CD4-positive, alpha-beta T cell treated with Interleukin-2 at 100 ng/mL for 4 hours (primary cell): Measurements from ENCODE around the gene ARL17A.
"Not testable (repeated sequence)": the region's sequence is repeated elsewhere in the genome, so short reads cannot be mapped to it uniquely, and the experiment has no call there.

Source experiments
- DNase-seq: peaks from one replicate; pipeline ENCODE4 v3.0.0-alpha.2; 2020; ENCODE audit warnings: low spot score

Gene ARL17A

DNA sequence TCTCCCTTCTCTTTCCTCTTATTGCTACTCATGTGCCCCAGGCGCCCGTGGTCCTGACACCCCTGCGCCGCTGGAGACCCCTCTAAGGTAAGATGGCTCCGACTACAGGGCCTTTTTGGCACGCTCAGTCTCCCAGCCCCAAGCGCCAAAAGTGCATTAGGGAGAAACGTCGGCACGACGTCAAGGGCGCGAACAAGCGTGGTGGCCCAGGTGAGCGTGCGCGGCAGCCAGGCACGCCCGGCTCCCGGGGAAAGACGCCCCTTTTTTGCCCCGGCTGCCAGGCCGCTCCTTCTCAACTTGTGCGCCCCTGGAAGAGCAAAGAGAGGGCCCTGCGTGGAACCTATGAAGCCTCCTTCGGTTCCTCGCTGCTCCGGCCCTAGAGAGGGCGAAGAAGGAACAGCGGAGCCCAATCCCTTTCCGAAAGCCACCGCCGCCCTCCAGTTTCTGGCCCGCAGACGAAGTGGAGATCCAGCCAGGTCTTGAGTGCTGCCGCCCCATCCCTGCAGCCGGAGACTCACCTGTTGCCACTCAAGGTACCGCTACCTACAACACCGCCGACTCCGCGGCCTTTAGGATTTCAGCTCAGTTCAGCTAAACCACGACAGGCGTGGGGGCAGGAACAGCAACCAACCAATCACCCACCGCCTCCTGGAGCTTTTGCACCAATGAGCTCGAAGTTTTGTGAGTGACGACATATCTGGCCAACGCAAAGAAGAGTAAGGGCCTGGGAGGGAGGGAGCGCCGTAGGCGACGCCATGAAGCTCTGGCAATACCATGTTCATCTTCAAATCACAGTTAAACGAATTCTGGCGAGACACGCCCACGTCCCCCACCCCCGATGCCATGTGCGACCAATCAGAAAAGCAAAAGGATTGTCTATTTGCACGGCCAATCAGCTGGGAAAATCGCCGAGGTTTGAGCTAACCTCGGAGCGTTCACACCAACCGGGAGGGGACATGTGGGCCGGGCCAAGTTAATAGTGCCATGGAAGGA lies at the start of gene ARL17A:
Gene ARL17A, minus strand, starts transcription at position 609 of the 993 bp plus-strand sequence. CDS start 3,369 bp downstream, outside the sequence.
- peak; percentile 95 for DNase-seq

DNA sequence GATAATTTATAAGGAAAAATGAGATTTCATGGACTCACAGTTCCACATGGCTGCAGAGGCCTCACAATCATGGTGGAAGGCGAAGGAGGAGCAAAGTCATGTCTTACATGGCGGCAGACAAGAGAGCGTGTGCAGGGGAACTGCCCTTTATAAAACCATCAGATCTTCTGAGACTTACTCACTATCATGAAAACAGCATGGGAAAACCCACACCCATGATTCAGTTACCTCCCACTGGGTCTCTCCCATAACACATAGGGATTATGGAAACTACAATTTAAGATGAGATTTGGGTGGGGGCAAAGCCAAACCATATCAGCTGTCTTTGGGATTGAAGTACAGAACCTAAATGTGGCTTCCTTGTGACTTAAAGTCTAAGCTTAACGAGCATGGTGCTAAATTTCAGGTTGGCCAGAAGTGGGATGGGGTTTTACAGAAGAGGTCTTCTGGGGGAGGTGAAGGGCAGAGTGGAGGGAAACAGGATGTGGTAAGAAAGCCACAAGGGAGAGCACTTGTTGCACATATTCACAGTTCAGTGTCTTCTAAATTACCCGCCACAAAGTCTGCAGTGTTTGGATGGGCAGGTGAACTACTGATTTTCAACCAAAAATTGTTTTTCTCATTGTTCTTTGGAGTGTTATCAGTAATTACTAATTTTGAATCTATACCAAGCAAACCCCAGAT lies 49.4 kb upstream of the ARL17A start:
- not testable (repeated sequence) for DNase-seq

DNA sequence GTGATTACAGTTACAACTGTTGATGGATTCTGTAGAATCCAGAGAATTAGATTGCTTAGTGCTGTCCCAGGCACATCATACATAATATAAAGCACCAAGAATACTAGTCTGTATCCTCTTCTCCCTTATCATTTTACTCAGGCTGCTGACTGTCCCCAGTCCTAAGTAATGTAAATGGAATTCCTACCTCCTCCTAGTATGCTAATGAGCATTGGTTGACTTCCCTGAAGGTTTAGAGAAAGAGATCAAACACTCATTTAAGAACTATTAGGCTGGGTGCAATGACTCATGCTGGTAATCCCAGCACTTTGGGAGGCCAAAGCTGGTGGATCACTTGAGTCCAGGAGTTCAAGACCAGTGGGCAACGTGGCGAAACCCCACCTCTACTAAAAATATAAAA lies 48.0 kb upstream of the ARL17A start:
- not testable (repeated sequence) for DNase-seq

DNA sequence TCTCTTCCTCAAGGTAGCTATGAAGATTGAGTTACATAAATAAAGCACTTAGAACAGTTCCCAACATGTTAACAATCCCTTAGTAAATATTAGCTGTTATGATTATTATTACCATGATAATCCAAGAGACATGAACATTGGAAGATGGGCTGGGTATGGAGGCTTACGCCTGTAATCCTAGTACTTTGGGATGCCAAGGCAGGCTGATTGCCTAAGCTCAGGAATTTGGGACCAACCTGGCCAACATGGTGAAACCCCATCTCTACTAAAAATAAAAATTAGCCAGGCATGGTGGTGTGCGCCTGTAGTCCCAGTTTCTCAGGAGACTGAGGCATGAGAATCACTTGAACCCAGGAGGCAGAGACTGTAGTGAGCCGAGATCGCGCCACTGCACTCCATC lies 45.2 kb upstream of the ARL17A start:
- DNase-seq = not testable (repeated sequence)

DNA sequence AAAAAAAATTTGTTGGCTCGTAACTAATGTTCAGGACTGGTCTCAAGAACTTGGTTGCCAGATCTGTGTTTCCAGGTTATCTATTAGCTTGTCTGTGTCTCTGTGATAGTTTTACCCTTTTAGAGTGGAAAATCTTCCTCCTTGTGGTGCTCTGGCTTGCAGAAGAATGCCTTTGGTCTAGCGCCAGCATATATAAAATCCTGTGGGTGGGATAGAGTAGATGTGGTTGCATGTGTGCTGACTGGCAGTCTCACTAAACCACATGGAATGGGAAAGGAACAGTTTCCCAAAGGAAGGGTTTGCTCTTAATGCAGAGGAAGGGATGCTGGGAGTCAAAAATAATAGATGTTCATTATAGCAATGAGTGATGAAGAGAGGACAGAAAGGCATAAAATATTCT lies 44.3 kb upstream of the ARL17A start:
- not testable (repeated sequence) for DNase-seq

DNA sequence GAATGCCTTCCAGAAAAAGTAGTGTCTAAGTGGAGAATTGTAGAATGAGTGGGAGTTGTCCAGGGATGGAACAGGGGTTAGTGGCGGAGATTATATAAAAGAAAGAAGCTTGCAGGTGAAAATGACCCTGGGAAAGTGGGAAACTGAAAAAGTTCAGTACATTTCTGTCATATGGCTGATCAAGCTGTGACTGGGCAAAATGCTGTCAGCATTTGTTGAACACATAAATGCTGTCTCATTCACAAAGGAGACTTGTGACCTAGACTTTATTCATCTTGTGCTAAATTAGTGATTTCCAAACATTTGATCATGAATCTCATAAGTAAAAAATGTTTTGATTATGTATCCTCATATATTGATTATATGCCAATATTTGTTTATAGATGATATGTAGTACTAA lies 39.5 kb upstream of the ARL17A start:
- not testable (repeated sequence) for DNase-seq

DNA sequence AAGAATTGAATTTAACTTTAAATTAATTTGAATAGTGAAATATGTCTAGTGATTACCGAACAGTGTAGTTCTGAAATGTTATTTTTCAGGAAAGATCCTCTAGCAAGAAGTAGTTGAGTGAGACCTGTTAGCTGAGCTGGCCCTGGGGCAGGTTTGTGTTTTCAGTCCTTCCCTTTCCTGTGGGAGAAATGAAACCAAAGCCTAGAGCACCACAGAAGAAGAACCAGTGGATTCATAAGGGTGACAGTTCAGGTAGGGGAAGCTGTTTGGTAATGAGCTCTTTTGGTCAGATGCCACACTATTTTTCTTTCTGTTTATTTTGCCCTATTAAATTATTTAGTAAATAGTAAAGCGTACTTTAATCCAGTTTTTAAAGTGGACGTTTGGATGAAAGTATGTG lies 37.6 kb upstream of the ARL17A start:
- DNase-seq = not testable (repeated sequence)

DNA sequence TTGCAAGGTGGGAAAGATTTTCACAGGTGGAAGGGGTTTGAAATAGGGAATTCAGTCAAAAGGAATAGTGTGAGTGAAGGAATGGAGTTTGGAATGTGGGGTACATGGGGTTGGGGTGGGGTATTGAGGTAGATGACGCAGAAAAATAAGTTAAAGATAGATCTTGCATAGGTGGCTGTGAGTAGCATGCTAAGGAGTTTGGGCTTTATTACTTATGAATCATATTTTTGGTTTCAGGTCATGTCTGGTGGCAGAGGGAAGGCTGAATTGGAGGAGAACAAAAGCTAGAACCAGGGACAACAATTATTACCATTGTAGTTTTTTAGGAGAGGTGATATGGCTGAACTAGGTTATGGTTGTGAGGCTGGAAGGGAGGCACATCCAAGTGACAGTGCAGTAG lies 34.4 kb upstream of the ARL17A start:
- DNase-seq = not testable (repeated sequence)

DNA sequence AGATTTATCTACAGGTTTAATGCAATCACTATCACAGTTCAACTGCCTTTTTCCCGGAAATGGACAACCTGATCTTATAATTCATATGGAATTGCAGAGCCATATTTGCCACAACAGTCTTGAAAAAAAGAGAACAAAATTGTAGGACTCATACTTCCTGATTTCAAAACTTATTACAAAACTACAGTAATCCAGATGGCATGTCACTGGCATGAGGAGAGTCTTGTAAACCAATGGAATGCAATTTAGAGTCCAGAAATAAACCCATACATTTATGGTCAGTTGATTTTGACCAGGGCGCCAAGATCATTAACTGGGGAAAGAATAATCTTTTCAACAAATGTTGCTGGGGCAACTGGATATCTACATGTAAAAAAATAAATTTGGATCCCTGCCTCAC lies 31.8 kb upstream of the ARL17A start:
- DNase-seq = not testable (repeated sequence)

DNA sequence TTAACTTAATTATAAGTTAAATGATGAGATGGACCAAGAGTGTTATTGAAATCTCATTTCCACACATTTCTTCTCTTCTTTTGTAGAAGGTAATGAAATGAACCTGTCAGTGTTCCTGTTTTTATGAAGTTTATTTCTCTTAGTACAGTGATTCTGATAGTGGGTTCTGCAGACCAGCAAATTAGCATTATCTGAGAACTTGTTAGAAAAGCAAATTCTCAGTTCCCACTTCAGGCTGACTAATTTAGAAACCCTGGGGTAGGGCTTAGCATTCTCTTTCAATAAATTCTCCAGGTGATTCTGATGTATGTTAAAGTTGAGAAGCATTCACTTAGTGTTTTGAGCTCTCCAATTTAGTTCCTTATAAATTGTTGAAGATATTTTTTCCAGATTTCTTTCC lies 23.6 kb upstream of the ARL17A start:
- not testable (repeated sequence) for DNase-seq

DNA sequence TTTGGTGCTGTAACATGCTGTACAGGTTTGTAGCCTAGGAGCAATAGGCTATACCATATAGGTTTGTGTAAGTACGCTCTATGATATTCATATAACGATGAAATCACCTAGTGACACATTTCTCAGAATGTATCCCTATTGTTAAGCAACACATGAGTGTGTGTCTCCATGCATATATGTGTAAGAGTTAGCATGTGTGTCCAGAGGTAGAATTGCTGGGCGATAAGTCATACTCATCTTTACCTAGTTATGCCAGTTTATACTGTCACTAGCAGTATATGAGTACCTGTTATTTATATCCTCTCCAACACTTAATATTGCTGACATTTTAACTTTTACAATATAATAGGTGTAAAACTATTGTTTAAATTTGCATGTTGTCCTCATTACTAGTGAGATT lies 21.3 kb upstream of the ARL17A start:
- DNase-seq = not testable (repeated sequence)

DNA sequence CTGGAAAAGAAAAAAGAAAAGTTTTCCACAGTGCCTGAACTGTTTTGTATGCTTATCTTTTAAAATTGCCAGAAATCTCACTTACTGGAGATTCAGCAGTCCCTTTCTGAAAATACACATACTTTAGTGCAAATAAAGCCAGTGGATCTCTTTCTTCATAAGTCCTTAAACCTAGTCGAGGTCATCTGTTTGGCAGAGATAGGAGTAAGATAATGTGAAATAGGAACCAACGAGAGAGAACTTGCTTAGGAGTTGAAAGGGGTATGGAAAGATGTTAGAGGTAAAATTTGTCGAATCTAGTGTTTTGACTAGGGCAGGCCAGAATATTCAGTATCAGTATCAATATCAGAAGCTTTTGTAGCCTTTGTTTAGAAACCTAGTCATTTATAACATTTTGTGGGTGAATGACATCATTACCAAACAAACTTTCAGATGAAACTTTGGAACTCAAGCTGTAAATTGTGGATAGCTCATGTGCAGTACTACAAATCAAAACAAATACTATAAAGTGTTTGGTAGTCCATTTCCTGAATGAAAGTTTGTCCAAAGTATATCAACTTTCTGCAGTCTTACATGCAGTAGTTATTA lies 18.9 kb upstream of the ARL17A start:
- DNase-seq = not testable (repeated sequence)

DNA sequence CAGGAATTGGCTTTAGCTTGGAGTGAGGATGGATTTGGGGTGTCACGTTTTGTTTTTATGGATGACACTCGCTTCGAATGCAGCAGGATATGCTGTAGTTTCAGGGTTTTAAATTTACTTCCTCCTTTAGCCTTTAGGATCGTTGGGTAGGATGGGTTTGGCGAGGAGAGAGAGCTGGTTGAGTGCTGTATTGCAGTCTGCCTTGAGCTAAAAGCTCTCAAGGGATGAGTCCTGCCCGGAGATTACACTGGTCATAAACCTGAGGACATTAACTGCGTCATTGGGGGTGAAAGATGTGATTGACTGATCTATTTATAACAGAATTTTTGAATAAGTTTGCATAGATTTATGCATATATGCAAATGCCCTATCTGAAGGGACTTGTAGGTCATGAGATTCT lies 11.8 kb upstream of the ARL17A start:
- not testable (repeated sequence) for DNase-seq

DNA sequence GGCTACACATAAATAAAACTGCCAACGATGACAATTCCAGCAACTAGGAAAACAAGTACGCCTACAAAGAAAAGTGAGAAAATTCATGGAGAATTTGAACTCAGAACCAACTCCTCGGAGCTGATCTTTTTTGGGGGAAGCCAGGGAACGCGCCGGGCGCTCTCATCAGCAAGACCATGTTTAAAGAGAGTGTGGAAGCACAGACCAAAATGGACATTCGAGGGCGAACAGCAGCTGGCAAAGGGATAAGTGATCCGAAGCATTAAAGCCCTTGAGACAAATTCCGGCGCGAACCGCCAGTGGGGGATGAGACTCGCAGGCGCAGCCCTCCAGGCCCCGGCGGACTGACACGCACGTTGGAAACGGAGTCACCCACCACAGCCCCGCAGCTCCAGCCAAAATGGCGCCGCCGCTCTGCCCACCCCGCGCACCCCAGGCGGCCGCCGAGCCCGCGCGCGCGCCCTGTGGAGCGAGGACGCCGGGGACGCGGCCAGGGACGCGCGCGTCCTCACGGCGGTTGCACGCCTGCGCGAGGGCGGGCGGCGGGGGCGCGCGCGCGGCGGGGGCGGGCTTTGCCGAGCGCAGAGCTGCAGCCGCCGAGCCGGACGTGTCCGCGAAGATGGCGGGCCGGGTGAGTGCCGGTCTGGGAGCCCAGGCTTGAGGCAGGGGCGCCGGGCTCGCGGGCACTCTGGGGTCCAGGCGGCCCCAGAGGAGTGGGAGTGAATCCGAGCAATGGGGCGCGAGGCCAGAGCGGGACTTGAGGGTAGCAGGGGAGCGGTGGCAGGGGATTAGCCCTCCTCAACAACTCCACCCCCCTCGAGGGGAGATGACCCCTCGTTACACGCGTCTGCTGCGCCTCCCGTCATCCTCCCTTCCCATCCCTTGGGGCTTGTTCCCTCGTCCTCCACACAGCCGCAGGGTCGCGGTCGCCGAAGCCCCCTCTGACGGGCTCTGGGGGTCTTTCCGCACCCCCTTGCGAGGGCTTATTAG lies 11.0 kb upstream of the ARL17A start, which contains the start of gene NSF:
Gene NSF, plus strand, starts transcription at position 513 of the 990 bp plus-strand sequence. Its CDS starts 107 bp downstream, at position 620.
- DNase-seq = not testable (repeated sequence)

DNA sequence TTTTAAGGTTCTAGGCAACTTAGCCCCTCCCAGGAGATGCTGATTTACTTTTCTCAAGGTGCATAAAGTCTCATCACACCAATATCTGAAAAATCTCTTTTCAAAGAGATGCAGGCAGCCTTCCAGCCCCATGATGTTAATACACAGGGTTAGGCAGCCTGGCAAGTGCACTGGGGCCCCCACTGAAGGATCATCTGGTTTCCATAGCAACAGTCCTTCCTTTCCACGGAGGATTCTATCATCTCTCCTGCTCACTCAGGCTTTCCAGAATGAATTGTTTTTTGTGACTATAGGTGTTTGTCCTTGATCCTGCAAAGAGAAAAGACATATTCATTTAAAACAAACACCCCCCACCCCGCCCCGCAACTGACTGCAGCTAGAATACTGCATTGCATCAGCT lies 6.0 kb upstream of the ARL17A start:
- not testable (repeated sequence) for DNase-seq

DNA sequence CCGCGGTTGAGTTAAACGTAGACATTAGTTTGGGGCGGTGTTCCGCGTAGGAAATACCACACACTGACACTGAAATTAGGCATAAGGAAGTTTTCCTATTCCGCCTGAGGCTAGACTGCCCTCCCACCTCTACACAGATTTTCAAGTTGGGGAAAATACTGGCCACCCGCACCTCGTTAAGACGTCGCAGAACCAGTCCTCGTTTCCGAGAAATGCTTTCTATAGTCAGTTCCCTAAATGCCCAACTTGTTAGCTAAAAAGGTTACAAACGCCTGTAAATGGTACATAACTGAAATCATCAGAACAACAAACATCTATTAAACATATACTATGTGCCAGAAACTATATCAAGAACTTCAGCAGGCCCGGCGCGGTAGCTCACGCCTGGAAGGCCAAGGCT lies 591 bp upstream of the ARL17A start:
- DNase-seq = peak; percentile 6

DNA sequence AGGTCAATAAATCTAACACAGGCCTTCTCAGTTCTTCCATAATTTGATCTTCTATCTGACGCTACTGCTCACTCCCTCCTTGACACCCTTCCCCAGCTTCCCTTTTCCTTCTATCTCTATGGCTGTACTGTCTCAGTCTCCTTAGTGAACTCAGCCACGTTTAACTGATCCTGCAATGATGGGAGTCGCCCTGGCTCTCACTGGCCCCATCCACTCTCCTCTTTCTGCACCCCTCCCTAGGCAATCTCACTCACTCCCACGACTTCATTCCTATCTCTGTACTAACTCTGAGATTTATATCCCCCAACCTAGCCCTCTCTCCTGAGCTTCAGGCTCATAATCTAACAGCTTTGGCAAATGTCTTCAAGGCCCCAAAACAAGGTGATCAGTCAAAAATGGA lies 7.7 kb downstream of the ARL17A start:
- DNase-seq = not testable (repeated sequence)

DNA sequence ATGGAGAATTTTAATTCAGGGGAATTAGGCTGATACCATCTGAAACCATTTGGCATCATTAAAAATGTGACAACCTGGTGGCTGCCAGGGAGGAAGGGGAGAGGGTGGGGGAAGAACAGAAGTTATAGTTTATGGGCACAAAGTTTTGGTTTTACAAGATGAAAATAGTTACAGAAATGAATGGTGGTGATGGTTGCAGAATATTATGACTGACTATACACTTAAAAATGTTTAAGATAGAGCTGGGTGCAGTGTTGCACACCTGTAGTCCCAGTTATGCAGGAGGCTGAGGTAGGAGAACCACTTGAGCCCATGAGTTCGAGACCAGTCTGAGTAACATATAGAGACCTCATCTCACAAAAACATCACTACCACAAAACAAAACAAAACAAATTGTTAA lies 12.5 kb downstream of the ARL17A start:
- not testable (repeated sequence) for DNase-seq

DNA sequence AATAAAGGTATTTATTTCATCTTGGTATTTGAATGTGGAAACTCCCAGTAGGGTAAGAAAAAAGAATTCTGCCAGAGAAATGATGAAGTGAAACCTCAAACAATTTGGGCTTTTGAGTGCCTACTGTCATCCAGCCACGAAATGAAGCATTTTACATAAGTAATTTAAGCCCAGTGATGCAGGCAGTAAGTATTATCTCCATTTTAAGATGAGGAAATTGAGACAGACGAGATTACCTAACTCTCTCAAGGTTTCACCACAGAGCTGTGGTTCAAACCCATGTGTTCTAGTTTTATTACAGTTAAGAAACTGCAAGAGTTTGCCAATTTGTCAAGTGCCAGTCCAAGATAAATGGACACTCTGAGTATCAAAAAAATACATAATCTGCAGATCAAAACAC lies 13.2 kb downstream of the ARL17A start:
- not testable (repeated sequence) for DNase-seq

DNA sequence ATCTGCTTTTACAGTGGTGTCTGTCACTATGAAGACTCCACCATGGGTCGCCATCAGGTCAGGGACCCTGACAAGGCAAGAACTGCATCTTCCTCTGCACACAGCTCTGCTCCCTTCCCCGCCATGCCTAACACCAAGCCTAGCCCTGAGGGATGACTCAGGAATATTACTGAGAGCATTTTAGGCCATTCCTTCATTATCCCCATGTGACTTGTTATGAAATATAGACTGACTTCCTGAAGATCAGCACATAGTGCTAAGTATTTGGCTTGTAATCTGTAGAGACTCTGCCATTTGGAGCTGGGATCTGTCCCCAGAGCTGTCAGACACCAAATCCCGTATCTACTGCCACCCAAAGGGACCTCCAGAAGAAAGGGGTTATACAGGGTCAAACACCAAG lies 19.4 kb downstream of the ARL17A start:
- DNase-seq = not testable (repeated sequence)

DNA sequence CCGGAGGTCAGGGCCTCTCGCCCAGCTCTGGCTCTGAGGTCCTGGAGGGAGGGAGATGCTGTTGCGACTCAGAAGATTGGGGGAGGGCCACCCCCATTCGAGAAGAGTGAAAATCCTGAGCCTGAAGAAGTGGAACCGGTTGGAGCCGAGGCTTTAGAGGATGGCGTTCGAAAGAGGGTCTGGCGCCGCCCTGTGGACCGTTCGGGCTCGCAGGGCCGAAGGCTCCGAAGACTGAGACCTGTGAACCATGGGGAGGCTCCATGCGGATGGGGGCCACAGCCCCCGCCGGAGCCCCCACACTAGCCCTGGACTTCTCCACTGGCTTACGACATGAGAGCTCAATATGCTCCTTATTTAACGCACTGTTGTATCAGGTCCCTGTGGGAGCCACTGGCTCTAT lies 20.3 kb downstream of the ARL17A start:
- DNase-seq = not testable (repeated sequence)
